ENCODE results near the gene RANBP1.

Gene RANBP1

DNA sequence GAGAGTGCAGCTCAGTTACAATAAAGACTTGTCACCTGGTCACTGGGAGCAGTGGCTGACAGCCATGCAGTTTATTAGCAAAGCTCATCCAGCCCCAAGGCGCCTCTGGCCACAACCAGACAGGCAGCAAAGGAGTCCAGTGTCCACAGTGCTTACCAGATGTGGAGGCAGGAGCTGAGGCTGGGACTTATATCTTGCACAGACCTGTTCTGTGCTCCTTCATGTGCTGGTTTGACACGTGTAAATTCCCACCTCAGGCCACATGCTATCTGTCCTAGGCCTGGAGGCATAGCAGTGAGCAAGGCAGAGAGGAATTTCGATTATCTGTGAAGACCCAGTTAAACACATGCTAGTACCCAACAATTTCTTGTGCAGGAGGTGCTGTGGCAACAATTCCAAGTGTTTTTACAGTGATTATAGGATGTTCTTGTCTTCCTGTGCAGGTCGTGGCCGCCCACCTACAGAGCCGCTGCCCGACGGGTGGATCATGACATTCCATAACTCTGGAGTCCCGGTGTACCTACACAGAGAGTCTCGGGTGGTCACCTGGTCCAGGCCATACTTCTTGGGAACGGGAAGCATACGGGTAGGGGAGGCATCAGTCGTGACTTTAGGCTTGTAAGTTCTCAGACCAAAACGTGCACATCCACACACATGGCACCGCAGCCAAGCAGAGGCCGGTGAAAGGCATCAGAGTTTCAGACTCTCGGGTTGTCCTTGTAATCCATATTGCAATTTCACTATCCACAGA, 26.5 kb upstream of the RANBP1 start:
- DNase-seq: no peak

DNA sequence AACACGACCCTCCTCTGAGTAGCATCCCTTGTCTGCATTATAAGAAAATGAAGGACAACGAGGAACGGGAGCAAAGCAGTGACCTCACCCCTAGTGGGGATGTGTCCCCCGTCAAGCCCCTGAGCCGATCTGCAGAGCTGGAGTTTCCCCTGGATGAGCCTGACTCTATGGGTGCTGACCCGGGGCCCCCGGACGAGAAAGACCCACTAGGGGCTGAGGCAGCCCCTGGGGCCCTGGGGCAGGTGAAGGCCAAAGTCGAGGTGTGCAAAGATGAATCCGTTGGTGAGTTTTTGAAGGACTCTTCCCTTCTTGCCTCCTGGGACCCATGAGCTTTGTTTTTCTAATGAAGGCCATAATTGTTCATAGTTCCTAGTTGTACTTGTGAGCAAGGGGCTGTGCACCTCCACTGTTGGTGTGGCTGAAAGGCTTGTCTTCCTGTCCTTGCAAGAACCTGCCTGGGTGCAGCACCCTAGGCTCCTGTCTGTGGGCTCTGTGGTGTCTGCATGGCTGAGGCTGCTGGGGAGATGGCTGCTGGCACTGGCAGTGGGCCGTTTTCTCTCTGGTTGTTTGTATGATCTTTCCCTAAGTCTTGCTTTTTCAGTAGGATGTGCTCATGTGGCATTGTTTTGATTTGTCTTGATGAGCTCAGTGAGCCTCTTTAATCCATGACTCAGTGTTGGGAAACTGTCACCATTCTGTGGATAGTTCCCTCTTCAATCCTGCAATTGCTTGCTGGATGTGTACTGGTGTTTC, 25.8 kb upstream of the RANBP1 start:
- no peak for DNase-seq

DNA sequence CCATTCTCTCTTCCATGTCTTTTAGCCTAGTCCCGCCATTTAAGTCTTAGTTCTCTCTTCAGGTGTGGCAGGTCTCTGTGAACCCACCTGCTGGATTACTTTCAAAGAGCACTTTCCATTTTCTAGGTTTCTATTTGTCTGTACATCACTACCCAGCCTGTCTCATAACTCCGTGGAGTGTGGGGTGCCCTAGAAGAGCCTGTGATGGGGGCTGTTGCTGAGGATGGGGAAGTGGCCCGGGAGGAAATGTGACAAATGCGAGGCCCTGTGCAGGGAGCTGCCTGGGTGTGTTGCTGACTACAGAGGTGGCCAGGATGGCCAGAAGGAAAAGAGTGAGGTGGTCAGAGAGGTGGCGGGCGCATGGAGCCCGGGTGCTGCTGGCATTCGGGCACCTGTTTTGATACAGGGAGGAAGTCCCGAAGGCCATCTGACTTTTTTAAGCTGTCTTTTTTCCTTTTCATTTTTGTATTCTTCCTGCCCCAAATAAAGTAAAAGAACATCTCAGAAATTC, 25.1 kb upstream of the RANBP1 start:
- DNase-seq: no peak

DNA sequence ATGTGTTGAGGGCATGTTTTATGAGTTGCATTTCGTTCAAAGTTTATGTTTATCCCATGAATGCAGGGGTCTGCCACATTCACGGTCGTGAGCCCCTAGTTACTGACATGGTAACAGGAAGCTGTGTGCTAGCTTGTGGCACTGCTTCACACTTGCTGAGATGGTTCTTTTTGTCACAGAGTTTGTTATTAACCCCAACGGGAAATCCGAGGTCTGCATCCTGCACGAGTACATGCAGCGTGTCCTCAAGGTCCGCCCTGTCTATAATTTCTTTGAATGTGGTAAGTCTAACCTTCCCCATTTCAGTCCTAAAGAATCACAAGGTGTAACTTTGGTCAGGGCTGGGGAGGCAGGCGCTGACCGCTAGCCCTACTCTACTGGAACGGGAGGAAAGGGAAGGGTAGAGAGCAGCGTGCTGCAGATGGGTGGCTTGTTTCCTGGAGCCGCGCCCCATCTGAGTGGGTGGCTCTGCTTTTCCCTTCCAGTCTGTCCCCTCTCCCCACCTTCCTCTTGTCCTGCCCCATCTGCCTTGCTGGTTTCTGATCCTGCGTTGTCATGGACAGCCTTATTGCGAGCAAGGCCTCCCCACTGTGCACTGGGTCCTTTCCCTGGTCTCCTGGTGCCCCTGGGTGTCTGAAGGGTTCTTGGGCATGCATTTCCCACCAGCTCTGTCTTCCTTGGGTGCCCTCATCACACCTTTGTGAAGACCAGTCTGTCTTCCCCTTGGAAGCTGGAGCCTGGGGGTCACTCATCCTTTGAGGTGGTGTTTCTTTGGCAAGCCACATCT, 24.0 kb upstream of the RANBP1 start:
- DNase-seq: no peak

DNA sequence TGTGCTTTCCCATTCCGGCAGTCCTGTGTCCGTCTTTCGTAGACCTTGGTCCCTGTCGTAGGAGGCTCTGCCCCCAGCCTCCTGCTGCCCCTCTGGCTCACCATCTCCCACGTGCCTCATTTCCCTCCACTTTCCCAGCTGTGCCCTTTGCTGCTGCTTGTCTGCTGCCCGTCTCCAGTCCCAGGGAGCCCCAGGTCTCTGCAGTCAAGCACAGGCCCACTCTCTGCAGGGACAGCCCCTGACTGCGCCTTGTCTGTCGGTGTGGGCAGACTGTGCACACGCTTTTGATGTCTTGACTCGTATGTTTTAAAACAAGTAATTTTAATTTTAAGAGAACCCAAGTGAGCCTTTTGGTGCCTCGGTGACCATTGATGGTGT, 23.4 kb upstream of the RANBP1 start:
- no peak for DNase-seq

DNA sequence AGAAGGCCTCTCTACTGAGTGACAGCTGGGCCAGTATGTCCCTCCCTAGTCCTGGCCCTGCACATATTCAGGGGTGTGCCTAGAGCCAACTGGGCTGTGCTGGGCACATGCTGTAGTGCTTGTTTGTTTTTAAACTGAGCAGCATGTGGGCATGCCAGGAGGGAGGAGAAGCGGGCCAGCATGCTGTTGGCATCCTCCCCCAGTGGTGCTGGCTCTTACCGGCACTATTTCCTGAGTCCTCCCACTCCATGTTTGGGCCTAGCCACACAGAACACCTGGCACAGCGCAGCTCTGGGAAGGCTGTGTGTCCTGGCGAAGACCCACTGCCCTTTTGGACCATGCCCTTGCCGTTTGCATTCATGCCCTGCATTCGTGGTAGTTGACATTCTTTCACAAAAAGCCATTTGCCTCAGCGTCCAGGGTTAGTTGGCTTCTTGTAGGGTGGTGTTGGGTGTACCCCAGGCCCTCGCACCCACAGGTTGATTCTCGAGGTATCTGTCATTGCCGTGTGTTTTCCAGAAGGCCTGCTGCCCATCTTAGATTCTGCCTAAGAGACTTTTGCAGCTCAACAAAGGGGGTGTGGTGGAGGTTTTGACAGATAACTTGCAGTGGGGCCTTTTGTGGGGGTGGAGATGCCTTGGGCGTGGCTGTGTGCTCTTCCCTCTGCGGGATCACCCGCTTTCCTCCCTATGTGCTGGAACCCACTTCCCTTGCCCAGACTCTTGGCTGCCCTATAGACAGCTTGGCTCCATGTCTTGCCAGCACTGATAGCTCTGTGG, 22.3 kb upstream of the RANBP1 start:
- no peak for DNase-seq

DNA sequence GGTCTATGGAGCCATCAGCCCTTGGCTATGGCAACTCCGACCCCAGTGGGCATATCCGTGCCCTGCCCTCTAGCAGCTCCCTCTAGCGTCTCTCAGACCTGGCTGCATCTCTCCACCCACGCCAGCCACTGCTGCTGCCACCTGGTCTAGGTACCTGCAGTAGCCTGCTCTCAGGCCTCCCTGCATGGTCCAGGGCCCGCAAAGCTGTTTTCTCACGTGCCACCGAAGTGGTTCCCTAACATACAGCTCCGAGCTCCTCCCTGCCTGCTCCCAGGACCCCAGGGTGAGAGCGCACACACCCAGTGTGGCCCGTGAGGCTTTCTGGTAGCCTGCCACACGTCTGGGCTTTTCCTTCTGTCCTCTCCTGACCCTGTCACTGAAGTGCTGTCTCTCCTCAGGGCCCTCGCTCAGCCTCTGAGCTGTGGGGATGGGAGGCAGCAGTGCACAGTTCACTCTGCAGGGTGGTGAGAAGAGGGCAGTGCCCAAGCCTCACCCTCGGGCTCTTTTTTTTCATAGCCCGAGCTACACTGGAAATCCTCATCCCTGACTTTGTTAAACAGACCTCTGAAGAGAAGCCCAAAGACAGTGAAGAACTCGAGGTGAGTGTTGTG, 21.6 kb upstream of the RANBP1 start:
- DNase-seq: no peak

DNA sequence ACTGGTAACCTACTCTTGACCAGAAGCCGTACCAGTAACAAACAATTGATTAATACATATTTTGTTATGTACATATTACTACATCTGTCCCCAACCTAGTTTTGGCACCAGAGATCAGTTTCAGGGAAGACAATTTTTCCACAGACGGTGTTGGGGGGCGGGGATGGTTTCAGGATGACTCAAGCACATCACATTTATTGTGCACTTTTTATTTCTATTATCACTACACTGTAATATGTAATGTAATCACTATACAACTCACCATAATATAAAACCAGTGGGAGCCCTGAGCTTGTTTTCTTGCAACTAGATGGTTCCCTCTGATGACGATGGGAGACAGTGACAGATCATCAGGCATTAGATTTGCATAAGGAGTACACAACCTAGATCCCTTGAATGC, 20.4 kb upstream of the RANBP1 start:
- no peak for DNase-seq

DNA sequence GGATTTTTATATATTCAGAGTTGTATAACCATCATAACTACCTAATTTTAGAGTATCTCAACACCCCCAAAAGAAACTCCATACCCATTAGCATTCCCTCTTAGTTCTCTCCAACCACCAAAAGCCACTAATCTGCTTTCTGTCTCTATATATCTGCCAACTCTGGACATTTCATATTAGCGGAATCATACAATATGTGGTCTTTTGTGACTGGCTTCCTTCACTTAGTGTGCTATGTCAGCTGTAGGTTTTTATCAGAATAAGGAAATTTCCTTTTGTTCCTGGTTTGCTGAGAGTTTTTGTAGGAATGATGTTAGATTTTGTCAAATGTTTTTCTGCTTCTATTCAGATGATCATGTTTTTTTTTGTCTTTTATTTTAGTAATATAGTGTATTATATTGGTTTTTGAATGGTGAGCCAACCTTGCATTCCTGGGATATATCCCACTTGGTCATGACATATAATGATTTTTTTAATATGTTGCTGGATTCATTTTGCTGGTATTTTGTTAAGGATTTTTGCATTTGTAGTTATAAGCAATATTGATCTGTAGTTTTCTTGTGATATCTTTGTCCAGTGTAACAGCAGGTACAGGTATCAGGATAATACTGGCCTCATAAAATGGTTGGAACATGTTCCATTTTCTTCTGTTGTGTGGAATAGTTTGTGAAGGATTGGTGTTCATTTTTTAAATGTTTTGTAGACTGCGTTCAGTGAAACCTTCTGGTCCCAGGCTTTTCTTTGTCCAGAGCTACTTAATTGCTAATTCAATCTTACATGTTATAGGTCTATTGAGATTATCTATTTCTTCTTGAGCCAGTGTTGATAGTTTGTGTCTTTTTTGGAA, 19.1 kb upstream of the RANBP1 start:
- DNase-seq: no peak

DNA sequence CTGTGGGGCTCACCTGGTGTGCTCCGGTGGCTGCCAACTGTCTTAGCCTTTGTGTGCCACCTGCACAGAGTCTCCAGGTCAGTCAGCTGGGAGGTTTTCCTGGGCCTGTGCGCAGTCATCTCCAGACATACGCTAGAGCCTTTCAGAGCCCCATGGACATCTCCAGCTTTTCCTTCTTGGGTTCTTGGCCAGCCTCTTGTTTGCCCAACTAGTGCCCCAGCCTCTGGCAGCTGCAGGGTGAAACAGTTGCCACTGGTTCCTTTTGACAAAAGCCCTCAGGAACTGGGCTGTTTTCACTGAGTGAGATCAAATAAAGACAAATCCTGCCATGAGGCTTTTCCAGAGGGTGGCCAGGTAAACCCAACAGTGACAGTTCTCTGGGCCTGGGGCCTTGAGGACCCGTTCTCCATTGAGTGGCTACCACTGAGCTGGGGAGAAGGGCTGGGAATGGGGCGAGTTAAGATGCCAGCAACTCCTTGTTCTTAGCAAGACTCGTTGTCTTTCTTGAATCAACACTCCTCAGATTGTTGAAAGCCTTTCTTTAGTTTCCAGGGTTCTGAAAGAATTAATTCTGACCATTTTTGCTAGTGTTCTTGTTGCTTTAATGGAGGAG, 16.7 kb upstream of the RANBP1 start:
- no peak for DNase-seq

DNA sequence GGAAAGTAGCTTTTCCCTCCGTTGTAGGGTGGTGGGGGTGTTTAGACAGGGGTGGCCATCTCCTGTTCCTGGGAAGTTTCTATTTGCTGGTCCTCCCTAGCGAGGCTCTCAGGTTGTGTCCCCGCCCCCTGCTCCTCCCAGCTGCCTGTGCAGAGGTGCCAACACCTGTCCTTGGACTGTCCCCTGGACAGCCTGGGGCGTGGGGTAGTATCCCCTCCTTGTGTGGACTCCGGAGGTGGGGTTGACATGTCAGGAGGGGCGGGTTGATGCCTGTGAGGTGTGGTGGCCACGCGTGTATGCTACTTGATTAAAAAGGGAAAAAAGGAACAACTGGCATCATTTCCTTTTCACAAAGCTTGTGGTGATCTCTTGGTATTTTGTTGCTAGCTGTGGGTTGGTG, 14.3 kb upstream of the RANBP1 start:
- no peak for DNase-seq

DNA sequence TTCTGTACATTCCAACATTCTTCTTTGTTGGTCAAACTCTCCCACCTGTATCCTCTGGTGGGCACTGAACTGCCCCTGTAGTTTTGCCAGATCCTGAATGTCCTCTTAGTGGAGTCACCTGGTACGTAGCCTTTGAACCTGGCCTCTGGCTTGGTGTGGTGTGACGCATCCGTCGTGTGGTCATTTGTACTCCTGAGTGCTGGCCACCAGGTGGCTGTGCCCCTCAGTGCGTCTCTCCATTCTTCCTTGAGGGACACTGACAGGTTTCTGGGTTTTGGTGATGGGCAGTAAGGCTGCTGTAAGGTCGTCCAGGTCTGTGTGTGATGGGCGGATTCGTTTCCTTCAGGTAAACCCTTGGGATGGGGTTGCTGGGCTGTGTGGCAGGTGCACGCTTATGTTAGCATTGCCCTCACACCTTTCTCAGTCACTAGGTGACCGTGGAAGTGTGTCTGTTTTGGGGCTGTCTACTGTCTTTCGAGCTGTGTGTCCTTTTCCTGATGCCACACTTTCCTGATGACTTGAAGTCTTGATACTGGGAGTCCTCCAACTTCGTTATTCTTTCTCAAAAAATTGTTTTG, 13.6 kb upstream of the RANBP1 start:
- DNase-seq: no peak

DNA sequence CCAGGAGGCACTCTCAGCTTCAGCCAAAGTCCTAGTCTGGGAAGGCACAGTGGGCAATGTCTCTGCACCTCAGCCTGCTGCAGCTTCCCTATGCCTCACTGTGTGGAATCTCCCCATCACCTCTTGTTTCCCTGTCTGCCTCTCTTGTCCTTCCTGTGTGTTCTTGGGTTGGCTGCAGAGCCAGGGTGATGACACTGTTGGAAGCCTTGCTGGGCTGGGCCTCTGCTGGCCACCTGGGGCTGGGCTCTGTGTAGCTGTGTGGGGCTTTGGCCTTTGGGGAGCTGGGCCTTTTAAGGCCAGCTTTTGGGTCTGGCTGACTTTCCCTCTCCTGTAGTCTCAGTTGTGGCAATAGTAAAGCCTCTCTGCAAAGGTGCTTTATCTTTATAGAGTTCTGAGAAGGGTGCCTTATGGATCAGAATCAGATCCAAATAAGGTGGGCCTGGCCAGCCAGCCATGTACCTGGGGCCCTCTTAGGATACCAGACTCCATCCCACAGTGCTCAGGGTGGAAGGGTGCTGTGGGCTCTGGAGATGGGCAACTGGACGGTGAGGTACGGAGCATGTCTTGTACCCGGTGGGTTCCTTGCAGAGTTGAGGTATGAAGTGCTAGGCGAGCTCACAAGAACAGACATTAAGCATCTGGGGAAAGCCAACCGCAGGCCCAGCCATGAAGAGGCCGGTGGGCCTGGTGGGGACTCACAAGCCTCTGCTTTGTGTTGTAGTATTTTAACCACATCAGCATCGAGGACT, 10.3 kb upstream of the RANBP1 start:
- no peak for DNase-seq

DNA sequence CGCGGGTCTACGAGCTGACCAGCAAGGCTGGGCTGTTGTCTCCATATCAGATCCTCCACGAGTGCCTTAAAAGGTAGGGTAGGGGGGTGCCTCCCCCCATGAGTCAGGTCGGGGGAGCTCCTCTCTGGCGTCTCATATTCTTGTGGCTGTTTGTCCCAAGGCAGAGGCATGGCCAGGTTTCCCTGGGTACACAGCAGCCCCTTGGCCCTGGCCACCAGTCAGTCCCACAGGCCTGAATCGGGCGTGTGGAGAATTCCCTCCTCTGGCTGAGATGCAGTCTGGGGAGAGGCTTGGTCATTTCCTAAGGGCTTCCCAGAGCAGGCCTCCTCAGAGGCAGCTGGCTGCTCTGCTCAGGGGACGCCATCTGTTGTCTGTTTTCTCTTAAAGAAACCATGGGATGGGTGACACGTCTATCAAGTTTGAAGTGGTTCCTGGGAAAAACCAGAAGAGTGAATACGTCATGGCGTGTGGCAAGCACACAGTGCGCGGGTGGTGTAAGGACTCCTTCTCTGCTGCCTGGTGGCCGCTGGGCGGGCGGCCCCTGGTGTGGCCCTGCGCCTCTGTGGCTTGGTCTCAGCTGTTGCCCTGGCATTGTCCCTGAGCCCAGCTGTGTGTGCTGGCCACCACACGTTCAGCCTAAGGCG, 9.6 kb upstream of the RANBP1 start:
- DNase-seq: no peak

DNA sequence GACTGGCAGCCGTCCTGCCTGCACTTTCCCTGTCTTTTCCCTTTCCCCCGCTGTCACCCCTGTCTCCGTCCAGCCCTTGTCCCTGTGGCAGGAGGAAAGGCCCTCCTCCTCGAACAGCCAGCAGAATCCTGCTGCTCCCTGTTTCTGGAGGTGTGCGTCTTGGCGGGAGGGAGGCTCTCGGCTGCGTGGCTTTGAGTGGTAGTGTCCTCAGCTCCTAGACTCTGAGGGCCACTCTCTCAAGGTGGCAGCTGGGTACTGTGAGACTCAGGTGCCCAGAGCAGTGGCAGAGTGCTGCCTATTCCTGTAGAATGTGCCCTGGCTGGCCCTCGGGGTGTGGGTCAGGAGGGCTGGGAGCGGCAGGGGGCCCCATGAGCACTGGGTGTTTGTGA, 9.1 kb upstream of the RANBP1 start:
- DNase-seq: no peak

DNA sequence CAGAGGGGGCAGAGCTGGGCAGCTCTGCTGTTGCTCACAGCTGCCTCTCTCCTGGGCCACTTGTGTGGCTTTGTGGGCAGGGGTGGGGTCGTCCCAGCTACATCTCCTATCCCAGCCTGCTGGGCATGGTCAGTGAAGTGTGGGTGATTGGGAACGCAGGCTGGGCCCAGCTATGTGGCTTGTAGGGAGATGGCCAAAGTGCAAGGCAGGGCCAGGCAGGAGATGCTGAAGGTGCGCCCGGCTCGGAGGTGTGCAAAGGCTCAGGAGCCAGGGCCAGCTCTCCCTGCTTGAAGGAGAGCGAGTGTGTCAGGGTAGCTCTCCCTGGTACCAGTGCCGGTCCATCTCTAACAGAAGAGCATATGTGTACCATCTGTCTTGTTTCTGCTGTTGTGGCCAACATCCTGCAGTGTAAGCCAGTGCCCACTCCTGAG, 8.4 kb upstream of the RANBP1 start:
- no peak for DNase-seq

DNA sequence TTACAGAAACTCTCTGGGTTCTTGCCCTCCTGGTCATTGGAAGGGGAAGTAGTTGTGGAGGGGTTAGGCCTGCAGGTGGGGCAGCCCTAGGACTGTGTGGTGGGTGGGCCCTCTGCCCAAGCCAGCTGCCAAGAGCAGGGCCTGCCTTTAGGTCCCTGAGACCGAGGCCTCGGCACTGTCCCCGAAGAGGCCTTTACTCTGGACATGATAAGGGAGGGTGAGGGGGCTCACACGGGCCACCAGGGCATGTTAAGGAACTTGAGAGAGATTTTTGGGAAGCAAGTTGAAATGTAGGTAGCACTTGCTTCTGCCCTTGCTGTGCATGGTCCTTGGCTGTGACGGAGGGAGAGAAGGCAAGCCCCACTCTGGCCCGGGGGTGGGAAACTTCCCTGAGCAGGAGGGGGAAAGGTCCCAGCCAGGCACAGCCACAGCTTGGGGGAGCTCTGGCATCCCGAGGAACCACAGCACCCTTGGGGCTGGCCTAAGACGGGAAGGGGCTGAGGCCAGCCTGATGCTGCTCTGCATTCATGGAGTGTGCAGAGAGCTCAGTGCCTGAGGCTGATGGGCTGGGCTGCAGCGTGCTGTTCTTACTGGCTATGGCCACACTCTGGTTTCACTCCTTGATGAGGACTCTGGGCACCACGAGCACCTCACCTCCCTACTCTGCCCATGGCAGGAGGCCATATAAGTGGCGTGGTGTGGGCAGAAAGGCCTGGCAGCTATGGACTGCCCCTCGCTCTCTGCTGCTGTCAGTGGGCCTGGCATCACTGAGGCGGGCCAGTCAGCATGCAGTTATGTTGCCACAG, 7.8 kb upstream of the RANBP1 start:
- no peak for DNase-seq

DNA sequence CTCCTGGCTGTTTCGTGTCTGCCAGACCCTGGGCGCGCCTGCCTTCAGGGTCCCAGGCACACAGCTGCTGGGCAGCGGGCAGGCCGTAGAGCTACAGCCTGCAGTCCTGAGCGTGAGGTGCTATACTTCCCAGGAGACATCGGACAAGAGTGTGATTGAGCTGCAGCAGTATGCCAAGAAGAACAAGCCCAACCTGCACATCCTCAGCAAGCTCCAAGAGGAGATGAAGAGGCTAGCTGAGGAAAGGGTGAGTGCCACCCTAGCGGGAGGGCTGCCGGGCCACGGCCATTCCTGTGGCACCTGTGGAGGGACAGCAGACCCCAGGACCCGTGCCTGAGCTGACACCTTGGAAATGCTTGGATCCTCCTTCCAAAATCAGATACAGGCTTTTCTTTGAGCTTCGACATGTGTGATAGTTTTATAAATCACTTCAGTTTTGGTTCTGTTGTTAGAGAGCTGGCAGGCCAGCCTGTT, 7.1 kb upstream of the RANBP1 start:
- no peak for DNase-seq
